ENCODE results near the gene ALDH3B1.

ALDH3B1 gene

DNA sequence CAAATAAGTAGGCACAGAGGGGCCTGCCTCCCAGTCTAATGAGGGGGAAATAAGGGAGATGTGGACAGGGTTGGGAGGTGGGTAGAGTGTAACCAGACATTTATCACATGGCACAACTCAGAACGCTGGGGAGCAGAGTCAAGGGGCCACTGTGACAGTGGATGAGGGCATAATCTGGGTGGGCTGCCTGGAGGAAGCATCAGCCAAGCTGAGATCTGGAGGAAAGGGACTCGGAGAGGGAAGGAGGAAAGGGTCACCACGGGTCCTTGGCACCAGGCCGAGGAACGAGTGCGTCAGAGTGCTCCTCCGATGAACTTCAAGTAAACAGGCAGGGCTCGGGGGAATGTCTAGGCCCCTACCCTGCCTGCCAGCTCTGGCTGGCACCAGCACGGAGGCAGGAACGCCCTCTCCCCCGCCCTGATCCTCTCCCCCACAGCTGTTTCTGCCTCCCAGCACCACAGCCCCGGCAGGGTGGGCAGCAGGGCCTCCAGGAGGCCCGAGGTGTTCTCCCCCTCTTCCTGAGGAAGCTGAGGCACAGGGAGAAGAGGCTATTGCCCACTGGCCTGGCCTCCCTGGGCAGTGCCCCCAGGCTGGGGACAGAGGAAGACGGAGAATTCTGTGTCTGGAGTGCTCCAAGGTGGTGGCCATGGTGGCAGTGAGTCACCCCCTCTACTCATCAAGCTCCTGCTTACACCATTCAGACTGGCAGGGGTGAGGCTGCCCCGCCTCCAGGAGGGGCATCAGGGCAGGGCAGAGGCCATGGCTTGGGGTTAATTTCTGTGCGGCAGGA is 4.2 kb downstream of the ALDH3B1 start:
- no peak for DNase-seq

DNA sequence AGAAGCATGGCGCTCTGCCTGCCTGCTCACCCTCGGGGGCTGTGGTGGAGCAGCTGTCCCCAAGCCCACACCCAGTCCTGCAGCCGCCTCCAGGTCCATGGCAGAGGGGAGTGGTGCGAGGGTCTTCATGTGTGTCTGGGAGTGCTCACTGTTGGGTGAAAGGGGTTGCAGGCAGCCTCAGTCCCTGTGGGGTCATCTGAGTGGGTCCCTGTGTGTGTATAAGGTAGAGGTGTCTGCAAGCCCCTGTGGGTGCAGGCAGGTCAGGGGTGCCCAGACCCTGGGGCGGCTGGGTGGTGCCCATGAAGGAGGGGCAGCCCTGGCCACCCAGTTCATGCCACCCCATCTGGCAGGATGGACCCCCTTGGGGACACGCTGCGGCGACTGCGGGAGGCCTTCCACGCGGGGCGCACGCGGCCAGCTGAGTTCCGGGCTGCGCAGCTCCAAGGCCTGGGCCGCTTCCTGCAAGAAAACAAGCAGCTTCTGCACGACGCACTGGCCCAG is 4.9 kb downstream of the ALDH3B1 start:
- no peak for DNase-seq

DNA sequence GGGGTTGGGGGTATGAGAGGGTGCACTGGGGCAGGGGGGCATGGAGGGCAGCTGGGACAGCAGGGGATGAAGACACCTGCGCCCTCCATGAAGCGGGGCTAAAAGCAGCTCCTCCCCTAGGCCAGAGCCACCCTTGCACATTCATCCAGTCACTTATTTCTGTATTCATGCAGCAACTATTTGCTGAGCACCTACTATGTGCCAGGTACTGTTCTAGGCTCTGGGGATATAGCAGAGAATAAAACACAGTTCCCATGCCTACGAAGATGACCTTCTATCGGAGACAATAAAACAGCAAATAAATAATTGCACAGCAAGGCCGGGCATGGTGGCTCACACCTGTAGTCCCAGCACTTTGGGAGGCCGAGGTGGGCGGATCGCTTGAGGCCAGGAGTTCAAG is 5.3 kb downstream of the ALDH3B1 start:
- DNase-seq: no peak

DNA sequence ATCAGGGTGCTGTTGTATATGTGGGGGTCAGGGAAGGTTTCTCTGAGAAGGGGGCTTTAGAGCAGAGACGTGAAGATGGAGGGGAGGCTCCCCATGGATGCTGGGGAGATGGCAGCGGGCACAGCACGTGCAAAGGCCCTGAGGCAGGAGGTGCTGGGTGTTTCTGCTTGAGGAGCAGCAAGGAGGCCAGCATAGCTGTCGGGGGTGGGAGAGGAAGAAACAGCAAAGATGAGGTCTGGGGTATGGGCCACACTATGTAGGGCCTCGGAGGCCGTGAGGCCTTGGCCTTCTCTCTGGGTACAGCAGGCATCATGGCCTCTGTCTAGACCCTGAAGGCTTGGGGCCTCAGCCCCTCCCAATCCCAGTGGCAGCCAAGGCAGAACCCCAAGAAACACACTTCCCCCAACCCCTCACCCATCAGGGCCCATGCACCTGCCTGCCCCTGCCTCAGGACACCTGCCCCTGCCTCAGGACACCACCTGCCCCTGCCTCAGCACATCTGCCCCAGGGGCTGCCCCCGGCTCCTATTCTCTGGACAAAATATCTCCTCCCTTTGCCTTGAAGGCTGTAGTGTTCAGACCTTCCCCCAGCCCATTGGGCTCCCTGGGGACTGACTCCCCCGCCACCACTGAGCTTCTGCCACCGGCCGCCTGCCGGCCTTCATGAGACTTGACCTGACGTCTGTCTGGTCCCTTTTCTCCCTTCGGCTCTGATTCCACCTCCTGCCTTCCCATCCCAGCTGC is 6.2 kb downstream of the ALDH3B1 start:
- DNase-seq: no peak

DNA sequence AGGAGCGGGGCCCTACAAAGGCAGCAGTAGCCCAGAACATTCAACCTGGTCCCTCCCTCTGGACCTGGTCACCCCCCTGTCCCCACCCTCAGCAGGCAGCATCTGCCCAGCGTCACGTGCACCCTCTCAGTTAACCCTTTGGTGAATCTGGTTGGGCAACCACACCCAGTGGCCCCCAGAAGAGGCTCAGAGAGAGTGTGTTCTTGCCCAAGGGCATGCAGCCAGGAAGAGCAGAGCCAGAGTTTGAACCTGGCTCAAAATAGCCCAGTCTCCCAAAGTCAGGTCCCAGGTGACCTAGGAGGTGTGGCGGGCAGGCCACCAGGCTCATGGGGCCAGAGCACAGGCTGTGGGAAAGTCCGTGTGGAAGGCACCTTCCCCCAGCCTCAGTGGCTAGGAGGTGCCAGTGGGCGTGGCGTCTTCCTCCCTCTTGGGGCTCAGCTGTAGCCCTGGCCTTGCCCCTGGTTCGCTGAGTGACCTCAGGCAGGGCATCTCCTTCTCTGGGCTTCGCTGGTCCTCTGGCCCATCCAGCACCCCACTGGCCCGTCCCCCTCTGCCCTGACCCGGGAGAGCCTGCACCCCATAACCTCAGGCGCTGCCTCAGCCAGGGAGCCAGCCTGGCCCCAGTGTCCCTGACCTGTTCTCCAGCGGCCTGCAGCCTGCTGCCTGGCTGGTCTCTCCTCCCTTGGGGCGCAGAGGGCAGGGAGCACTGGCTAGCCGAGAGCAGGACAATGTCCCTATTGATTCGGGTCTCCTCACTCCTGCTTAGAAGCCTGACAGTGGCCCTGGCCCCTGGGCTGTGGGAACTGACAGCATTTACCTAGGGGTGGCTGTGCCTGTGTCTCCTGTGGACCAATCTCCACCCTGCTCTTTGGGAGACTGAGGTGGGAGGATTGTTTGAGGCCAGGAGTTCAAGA is 7.0 kb downstream of the ALDH3B1 start:
- DNase-seq: no peak

DNA sequence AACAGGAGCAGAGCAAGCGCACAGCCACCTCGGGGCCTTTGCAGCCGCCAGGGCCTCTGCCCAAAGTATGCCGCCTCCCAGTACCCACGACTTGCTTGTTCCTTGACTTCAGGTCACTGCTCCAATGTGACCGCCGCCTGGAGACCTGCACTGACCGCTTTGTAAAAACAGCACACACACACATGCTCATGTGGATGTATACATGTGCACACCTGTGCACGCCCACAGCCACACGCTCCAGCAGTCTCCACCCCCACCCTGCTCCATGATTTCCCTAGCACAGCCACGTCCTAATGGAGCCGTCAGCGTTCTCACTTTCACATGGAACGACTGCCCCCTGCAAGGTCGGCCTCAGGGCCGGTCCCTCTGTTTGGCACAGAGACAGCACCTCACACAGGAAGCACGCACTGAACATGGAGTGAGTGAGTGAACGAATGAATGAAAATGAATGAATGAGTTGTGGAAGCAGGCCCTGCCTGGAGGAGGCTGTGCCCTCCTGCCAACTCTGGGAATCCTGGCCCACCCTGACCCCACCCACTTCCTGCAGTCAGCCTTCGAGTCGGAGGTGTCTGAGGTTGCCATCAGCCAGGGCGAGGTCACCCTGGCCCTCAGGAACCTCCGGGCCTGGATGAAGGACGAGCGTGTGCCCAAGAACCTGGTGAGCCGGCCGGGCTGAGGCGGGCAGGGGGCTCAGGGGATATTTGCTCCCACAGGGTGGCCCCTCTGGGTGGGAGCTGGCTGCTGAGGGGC is 8.0 kb downstream of the ALDH3B1 start:
- no peak for DNase-seq

DNA sequence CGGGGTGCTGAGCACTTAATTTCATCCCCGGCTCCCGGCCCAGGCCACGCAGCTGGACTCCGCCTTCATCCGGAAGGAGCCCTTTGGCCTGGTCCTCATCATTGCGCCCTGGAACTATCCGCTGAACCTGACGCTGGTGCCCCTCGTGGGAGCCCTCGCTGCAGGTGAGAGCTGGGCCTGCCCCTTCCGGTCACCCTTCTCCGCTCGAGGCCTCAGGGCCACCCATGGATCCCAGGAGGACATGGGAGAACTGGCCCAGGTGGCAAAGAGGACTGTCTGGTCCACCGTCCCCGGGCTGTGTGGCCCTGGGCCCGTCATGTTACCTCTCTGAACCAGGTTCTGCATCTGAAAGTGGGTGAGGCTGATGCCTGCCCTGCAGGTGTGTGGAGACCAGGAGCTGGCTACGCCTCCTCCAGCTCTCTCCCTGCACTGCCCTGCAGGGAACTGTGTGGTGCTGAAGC is 8.6 kb downstream of the ALDH3B1 start:
- DNase-seq: no peak

DNA sequence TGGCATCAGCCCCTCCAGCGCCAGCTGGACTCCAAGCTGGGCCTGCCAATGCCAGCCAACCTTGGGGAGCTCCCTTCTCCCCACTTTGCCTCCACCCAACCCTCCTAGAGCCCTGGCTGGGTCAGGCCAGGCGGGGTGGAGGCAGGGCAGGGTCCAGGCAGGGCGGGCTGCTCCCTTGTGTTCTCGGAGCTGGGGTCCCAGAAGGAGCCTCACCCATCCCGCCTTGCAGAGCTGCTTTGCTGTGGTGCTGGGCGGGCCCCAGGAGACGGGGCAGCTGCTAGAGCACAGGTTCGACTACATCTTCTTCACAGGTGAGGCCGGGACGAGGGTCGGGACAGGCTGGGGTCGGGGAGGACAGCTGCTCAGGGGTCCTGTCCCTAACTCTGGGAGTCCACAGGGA is 9.4 kb downstream of the ALDH3B1 start:
- no peak for DNase-seq

DNA sequence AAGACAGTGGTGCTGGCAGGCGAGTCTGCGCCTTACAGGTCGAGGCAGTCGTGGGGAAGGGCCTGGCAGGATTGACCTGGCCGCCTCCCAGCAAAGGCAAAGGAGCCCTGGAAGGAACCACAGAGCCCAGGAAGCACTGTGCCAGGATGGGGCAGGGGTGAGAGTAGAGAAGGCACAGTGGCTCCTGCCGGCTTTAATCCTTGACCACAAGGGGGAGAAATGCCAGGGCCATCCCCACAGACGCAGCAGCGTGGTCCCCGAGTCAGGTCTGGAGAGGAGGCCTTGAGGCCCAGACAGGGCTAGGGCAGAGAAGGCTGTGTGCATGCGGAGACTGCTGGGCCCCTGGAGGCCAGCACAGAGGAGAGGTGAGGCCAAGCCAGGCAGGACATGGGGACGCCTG is 10.4 kb downstream of the ALDH3B1 start:
- DNase-seq: no peak

DNA sequence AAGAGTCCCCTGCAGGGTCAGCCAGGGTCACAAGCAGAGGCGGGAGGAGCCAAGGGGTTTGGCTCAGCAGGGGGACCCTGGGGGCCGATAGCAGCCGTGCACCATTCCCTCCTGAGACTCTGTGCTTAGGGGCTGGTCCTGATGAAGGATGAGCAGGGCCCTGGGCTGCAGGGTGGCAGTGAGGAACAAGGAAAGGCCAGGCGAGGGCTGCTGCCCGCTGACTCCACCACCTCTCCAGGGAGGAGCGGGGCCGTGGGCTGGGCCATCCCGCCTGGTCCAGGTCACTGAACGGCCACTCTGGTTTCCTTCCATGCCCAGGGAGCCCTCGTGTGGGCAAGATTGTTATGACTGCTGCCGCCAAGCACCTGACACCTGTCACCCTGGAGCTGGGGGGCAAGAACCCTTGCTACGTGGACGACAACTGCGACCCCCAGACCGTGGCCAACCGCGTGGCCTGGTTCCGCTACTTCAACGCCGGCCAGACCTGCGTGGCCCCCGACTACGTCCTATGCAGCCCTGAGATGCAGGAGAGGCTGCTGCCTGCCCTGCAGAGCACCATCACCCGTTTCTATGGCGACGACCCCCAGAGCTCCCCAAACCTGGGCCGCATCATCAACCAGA is 11.2 kb downstream of the ALDH3B1 start:
- DNase-seq: no peak

DNA sequence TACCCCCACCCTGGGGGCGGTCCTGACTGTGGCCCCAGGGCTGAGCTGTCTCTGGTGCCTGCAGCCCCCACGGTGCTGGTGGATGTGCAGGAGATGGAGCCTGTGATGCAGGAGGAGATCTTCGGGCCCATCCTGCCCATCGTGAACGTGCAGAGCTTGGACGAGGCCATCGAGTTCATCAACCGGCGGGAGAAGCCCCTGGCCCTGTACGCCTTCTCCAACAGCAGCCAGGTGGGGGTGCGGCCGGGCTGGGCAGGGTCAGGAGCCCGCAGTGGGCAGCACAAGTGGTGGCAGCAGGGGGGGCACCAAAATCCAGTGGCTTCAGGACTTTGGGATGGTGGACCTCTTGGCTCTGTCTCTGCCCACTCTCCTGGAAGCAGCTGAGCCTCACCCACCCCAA is 12.4 kb downstream of the ALDH3B1 start:
- no peak for DNase-seq

DNA sequence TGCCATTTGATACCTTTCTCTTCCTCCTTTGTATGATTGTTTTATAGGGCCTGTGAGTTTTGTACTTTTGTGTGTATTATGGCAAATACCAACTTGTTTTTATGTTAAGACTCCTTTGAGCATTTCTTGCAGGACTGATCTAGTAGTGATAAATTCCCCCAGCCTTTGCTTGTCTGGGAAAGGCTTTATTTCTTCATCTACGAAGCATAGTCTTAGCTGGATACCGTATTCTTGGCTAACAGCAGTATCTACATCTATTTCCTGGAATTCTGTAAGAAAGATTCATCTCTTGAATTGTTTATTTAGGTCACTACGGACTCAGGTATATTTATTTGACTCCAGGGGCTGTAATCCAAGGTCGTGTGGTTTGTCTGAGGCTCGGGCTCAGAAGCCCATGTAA is 14.4 kb downstream of the ALDH3B1 start:
- DNase-seq: no peak

DNA sequence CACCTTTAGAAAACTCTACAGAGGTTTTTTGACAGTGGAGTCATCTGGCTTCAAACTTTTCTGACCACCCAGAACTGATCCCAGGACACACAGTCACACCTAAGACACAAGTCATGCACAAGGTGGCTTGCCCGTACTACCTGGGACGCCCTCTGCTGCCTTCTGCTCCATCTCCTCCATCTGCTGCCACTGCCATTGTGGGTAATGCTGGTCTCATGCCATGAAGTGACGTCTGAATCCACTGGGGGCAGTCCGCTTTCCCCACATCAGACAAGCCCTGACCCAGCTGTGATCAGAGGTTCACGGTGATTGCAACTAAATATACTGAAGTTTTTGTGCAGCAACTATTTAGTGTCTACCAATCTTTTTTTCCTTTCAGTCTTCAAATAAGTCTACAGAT is 14.9 kb downstream of the ALDH3B1 start:
- no peak for DNase-seq

DNA sequence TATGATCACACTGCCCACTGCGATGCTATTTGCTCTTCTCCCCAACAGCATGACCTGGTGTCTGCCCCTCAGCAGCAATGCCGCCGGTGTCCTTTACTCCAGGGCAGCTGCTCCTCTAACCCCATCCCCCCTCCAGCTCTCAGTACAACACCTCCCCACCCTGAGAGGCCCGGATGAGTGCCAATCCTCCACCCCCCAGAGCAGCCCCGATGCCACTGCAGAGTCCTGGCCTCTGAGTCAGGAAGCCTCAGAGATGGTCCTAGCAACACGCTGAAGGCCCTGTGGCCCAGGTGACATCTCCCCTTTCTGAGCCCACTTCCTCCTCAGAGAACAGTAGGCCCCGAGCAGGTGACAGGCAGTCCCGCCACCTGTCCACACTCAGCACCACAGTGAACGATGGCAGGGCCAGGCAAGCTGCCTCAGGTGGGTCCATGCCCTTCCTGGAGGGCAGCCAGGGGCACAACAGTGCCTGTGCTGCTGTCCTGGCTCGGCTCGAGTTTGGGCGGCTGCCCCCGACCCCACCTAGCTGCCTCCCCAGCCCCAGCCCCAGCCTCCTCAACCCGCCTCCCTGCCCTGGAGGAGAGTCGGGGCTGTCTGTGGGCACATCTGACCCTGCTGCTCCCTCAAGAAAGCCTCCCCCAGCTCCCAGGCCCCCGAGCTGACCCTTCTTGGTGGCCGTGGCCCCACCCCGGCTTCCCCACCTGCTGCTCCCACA is 16.4 kb downstream of the ALDH3B1 start:
- no peak for DNase-seq

DNA sequence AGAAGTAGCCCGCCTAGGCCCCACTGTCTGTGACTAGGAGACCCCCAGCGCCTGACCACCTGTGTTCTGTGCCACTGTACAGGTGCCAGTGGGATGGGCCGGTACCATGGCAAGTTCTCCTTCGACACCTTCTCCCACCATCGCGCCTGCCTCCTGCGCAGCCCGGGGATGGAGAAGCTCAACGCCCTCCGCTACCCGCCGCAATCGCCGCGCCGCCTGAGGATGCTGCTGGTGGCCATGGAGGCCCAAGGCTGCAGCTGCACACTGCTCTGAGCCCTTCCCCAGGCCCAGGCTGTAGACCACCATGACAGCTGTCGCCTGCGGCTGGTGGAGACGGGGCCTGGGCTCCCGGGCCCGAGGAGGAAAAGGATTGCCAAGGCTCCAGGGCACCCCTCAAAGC is 17.5 kb downstream of the ALDH3B1 start:
- DNase-seq: no peak

DNA sequence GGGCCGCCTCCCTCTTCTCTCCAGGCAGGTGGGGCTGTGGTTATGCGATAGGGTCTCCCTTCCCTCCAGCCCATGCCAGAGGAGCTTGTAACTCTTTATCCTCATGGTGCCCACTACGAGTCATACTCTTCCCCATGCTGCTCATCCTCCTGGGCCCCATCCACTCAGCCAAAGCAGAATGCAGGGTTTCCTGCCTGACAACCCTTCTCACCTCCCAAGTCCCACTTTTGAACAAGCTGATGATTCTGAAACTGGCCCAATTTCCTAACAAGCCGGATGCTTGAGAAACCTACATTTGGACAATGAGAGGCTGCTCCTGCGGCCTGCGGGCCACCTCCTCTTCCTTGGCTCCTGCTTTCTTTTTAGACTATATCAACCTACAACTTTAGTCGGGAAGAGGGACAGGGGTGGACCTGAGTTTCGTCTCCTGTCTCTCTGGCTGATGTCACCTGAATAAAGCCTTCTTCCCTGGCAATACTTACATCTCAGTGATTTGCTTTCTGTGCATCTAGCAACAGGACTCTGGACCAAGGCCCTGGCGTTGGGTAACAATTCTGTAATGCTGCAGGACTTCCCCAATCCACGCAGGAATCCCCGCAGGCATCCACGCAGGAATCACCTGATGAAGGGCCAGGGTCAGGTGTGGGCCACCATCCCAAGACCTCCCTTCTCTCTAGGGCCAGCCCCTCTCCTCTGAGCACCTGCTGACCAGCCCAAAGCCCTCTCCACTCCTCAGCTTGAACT is 18.8 kb downstream of the ALDH3B1 start:
- DNase-seq: no peak

DNA sequence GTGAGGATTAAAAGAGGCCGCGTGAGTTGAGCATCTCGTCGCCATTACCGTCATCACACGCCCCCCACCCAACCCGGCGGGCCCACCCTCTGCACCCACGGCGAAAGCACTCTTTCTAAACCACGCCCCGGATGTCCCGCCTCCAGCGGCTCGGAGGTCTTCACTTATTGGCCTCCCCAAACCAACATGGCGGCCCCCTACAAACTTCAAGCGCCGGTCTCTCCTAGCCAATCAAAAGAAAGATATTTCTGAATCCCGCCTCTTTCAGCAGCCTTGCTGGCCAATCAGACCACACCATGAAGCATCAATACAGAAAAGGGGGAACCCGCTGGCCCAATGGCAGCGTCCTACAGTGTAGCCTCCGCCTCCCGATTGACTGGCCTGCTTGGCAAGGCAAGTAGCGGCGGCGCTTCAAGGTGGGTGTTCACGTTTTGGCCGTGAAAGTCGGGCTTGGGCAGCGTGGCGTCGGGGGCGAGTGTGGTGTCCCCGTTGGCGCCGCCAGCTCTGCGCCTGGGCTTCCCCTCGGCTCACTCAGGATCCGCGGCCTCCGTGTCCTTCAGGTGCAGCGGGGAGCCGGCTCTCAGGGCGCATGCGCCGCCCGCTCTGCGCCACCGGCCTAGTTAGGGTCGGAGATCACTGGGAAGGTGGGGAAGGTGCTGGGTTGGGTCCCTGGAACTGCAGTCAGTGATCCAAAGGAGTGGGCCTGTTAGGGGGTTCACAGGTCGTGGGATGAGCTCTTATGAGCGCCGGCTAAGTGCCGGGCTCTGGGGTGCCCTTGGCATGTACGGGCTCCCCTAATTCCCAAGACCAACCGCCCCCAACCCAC is 20.4 kb downstream of the ALDH3B1 start, which contains the start of gene NDUFS8:
TSS of gene NDUFS8 (plus strand) at position 364 of the 826 bp plus-strand sequence. CDS start 1,471 bp downstream, outside the sequence.
- peak; percentile 97 for DNase-seq

DNA sequence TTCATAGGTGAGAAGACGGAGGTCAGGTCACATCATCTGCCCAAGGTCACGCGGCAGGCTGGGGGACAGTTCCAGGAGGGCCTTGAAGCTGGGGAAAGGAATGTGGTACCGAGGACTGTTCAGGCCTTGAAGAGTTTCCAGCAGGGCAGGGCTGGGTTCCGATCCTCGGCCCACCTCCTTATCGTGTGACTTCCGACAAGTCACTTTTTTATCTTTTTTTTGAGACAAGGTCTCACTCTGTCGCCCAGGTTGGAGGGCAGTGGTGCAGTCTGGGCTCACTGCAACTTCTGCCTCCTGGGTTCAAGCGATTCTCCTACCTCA is 21.0 kb downstream of the ALDH3B1 start:
- no peak for DNase-seq

DNA sequence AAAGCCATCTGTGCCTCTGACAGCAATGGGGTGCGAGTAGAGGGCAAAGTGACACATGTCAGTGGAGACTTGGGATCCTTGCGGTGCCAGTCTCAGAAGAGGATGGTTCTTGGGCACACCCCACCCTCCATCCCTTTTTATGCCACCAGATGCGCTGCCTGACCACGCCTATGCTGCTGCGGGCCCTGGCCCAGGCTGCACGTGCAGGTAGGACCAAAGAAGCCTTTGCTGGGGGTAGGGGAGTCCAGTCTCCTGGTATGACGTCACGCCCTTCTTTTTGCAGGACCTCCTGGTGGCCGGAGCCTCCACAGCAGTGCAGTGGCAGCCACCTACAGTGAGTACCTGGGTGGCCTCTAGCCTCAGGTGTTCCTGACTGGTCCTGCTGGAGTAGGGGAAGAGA is 21.9 kb downstream of the ALDH3B1 start:
- no peak for DNase-seq
